Activated B cell treated with CpG ODN at 0.5 μM for 24 hours (primary cell): ENCODE results near the gene MPI. TPM values are rescaled to one million over a fixed set of nuclear protein-coding genes. Genes with fewer than 3 reads are reported as not detected.

Source experiments
- ATAC-seq: fragments of 200-7000 bp; cut with Tn5 transposase; one replicate; pipeline ENCODE4 v1.10.0; 2021; ENCODE audit warnings: low read depth, mild to moderate bottlenecking, moderate library complexity
- CTCF ChIA-PET: fragments of 350-600 bp; sonication (Branson Sonifier 250); formaldehyde crosslinking; loops from one replicate; lab custom pipeline; 2021; ENCODE audit warnings: antibody characterized with exemption; lab: Charles Lee
- POLR2A ChIA-PET: fragments of 350-600 bp; sonication (Branson Sonifier 250); formaldehyde crosslinking; loops from one replicate; lab custom pipeline; 2021; ENCODE audit warnings: antibody characterized with exemption; lab: Charles Lee
- DNase-seq: peaks from one replicate; pipeline ENCODE4 v3.0.0; 2022
- H3K27ac Mint-ChIP-seq: one replicate; pipeline ENCODE4 v1.8.0; 2020; ENCODE audit warnings: mixed read lengths
- H3K27me3 Mint-ChIP-seq: one replicate; pipeline ENCODE4 v1.8.0; 2021; ENCODE audit warnings: mixed read lengths
- H3K36me3 Mint-ChIP-seq: one replicate; pipeline ENCODE4 v1.8.0; 2021; ENCODE audit warnings: low read depth, mixed read lengths
- H3K4me1 Mint-ChIP-seq: one replicate; pipeline ENCODE4 v1.8.0; 2021; ENCODE audit warnings: mixed read lengths
- H3K4me3 Mint-ChIP-seq: one replicate; pipeline ENCODE4 v1.8.0; 2020; ENCODE audit warnings: mild to moderate bottlenecking, mixed read lengths
- H3K9me3 Mint-ChIP-seq: one replicate; pipeline ENCODE4 v1.8.0; 2020; ENCODE audit warnings: mixed read lengths
- CTCF ChIP-seq: fragments of 200-600 bp; IDR thresholded peaks from one replicate; pipeline ENCODE4 v1.8.0; 2022; ENCODE audit warnings: antibody characterized with exemption, mild to moderate bottlenecking
- intact Hi-C: fragments of 100-400 bp; cut with micrococcal nuclease; formaldehyde crosslinking; loops from one replicate; pipeline ENCODE4 v1.15.1; 2024
- total RNA-seq: library from RNA; stranded (reverse); gene quantifications from 2 replicates; pipeline ENCODE4 v1.2.3, GENCODE V29; 2022

MPI gene
- total RNA-seq, 1 donor from 2014 or later = 33.1 TPM

- no peaks in the 10 kb centered on the region for H3K27me3 Mint-ChIP-seq
- peak; percentile 95 for ATAC-seq
- peaks cover 37% of the 10 kb centered on the region for H3K36me3 Mint-ChIP-seq
- CTCF ChIA-PET = interaction anchor here (1.1 to 2.5 kb wide), 7 partner anchors 27 to 108 kb away, joined by 3 to 14 read pairs (median 5); partner anchors contain the start of gene FAM219B
- POLR2A ChIA-PET = interaction anchor here (0.6 to 6.3 kb wide), 15 partner anchors 12 to 95 kb away, joined by 3 to 42 read pairs (median 5); partner anchors contain the start of genes COX5A and CSK
- intact Hi-C loops = loop anchor here (1.0 to 2.0 kb wide), 11 partner anchors 14 to 208 kb away; partner anchors contain the start of genes COX5A, CPLX3, FAM219B and MPI
- peak within 1 kb of the TSS; percentile 77 for H3K27ac Mint-ChIP-seq
- peak; percentile 97 for DNase-seq
- H3K9me3 Mint-ChIP-seq = no peaks in the 10 kb centered on the region
- TF ChIP-seq CTCF = no peak
- H3K4me1 Mint-ChIP-seq = peaks cover 48% of the 10 kb centered on the region
- peak within 1 kb of the TSS; percentile 91 for H3K4me3 Mint-ChIP-seq
These were observed 47.0 kb upstream of the MPI start, which contains the start of gene ULK3 for GRCh38 chr15:74842581-74843444. ULK3 (minus strand) TSS chr15:74843156; CDS start chr15:74843105, 51 bp downstream.

GRCh38 chr15:74843445-74843828 is 46.4 kb upstream of the MPI start:
- POLR2A ChIA-PET = interaction anchor here (0.6 to 6.3 kb wide), 12 partner anchors 11 to 95 kb away, joined by 3 to 42 read pairs (median 5); partner anchors contain the start of genes COX5A and CSK
- H3K27ac Mint-ChIP-seq = peak overlapping the region; percentile 77
- peaks cover 48% of the 10 kb centered on the region for H3K4me1 Mint-ChIP-seq
- TF ChIP-seq CTCF = no peak
- CTCF ChIA-PET = interaction anchor here (1.1 to 2.5 kb wide), 6 partner anchors 27 to 107 kb away, joined by 3 to 14 read pairs (median 4); partner anchors contain the start of gene FAM219B
- intact Hi-C loops = loop anchor here (1.0 to 2.0 kb wide), 11 partner anchors 13 to 209 kb away; partner anchors contain the start of genes COX5A, CPLX3, FAM219B and MPI
- peak overlapping the region; percentile 81 for H3K4me3 Mint-ChIP-seq
- H3K36me3 Mint-ChIP-seq = peaks cover 43% of the 10 kb centered on the region
- no peak for DNase-seq
- ATAC-seq = no peak
- H3K27me3 Mint-ChIP-seq = no peaks in the 10 kb centered on the region
- no peaks in the 10 kb centered on the region for H3K9me3 Mint-ChIP-seq

- Mint-ChIP-seq H3K27ac (peak overlapping the region; percentile 77), H3K4me3 (no peak overlapping the region), H3K36me3 (peaks cover 44% of the 10 kb centered on the region), H3K27me3 (no peaks in the 10 kb centered on the region), H3K4me1 (peaks cover 48% of the 10 kb centered on the region), H3K9me3 (no peaks in the 10 kb centered on the region)
- DNase-seq (no peak), ATAC-seq (no peak)
- no peak for TF ChIP-seq CTCF
- POLR2A ChIA-PET = interaction anchor here (1.0 to 6.3 kb wide), 9 partner anchors 10 to 67 kb away, joined by 3 to 42 read pairs (median 5); partner anchors contain the start of genes CSK and FAM219B
- CTCF ChIA-PET = interaction anchor here (1.2 to 2.5 kb wide), 3 partner anchors 26 to 73 kb away, joined by 4 to 8 read pairs (median 5); partner anchors contain the start of gene FAM219B
- intact Hi-C loops = loop anchor here (1.0 to 2.0 kb wide), 11 partner anchors 13 to 209 kb away; partner anchors contain the start of genes COX5A, CPLX3, FAM219B and MPI
These were observed 45.9 kb upstream of the MPI start for GRCh38 chr15:74843891-74844299.

- Mint-ChIP-seq H3K27me3 (no peaks in the 10 kb centered on the region), H3K4me3 (no peak overlapping the region), H3K36me3 (peaks cover 43% of the 10 kb centered on the region), H3K27ac (peak overlapping the region; percentile 65), H3K4me1 (peaks cover 49% of the 10 kb centered on the region), H3K9me3 (no peaks in the 10 kb centered on the region)
- DNase-seq (no peak), ATAC-seq (no peak)
- CTCF ChIA-PET = interaction anchor here (0.9 to 2.5 kb wide), 2 partner anchors 62 to 74 kb away, joined by 3 to 5 read pairs; partner anchors contain the start of gene FAM219B
- intact Hi-C loops = no loop called here
- POLR2A ChIA-PET = interaction anchor here (0.5 to 6.3 kb wide), 11 partner anchors 10 to 255 kb away, joined by 3 to 42 read pairs (median 4); partner anchors contain the start of genes CSK and FAM219B
- TF ChIP-seq CTCF = no peak
These were observed 45.3 kb upstream of the MPI start for GRCh38 chr15:74844319-74845207.
